ENCODE measurements around the gene ZMYND8.

Gene ZMYND8

GRCh38 chr20:47160992-47161391, 195.5 kb downstream of the ZMYND8 start:
- Histone ChIP-seq H3K4me3 (ENCODE audit: low read length in 2 of 2) (no peak overlapping the region), H3K27ac (ENCODE audit: low read length) (no peak overlapping the region), H3K9ac (ENCODE audit: low read length in 2 of 2) (no peak overlapping the region), H3K27me3 (ENCODE audit: control insufficient read depth in 1 of 2, insufficient read depth in 2 of 2, low read length in 2 of 2) (peaks cover 0 to 5% of the 10 kb centered on the region in 2 donors), H3K36me3 (ENCODE audit: control insufficient read depth in 2 of 2, insufficient read depth in 2 of 2, low read length in 2 of 2) (no peaks in the 10 kb centered on the region), H3K4me1 (ENCODE audit: control insufficient read depth, insufficient read depth, low read length) (no peaks in the 10 kb centered on the region), H3K9me3 (ENCODE audit: control insufficient read depth in 2 of 2, low read length in 2 of 2) (peaks cover 0 to 2% of the 10 kb centered on the region in 2 donors)

- peaks cover 0 to 2% of the 10 kb centered on the region in 2 donors for H3K9me3 ChIP-seq (ENCODE audit: control insufficient read depth in 2 of 2, low read length in 2 of 2)
- H3K27me3 ChIP-seq (ENCODE audit: control insufficient read depth in 1 of 2, insufficient read depth in 2 of 2, low read length in 2 of 2), result peaks cover 2 to 5% of the 10 kb centered on the region in 2 donors
- H3K9ac ChIP-seq (ENCODE audit: low read length in 2 of 2), result no peak overlapping the region
- no peaks in the 10 kb centered on the region for H3K4me1 ChIP-seq (ENCODE audit: control insufficient read depth, insufficient read depth, low read length)
- no peak overlapping the region for H3K4me3 ChIP-seq (ENCODE audit: low read length in 2 of 2)
- H3K27ac ChIP-seq (ENCODE audit: low read length), result no peak overlapping the region
- H3K36me3 ChIP-seq (ENCODE audit: control insufficient read depth in 2 of 2, insufficient read depth in 2 of 2, low read length in 2 of 2), result no peaks in the 10 kb centered on the region
Observed at GRCh38 chr20:47160240-47160639, 196.3 kb downstream of the ZMYND8 start.
